Kidney epithelial cell (primary cell): ENCODE measurements around the gene TENM3. TPM values are rescaled to one million over a fixed set of nuclear protein-coding genes. Genes with fewer than 3 reads are reported as not detected.

Experiments used
- DNase-seq: peaks from one replicate; pipeline ENCODE4 v3.0.0-alpha.2; 2010; ENCODE audit warnings: low read depth
- H3K27me3 ChIP-seq: 2 replicates; pipeline ENCODE4 v1.6.0; 2011; ENCODE audit warnings: low read length; ENCODE audit not compliant: control insufficient read depth, insufficient read depth
- H3K36me3 ChIP-seq: 2 replicates; pipeline ENCODE4 v1.5.1; 2011; ENCODE audit warnings: low read length; ENCODE audit not compliant: control insufficient read depth, insufficient read depth
- H3K4me3 ChIP-seq: 2 replicates; pipeline ENCODE4 v1.5.1; 2011; ENCODE audit warnings: low read depth, mild to moderate bottlenecking, control low read depth, low read length
- CTCF ChIP-seq: IDR thresholded peaks from 2 replicates; pipeline ENCODE4 v1.5.1; 2011; ENCODE audit warnings: mild to moderate bottlenecking, moderate library complexity, low read length, control low read depth, inconsistent platforms; ENCODE audit not compliant: insufficient read depth, poor library complexity, severe bottlenecking
- total RNA-seq: library from RNA; depleted of rRNA; stranded (reverse); fragments of >200 nt; gene quantifications from 2 replicates; pipeline ENCODE4 v1.2.3, GENCODE V29; 2015

TENM3 gene
- total RNA-seq, 1 donor from 2014 or later, result 11.2 TPM

DNA sequence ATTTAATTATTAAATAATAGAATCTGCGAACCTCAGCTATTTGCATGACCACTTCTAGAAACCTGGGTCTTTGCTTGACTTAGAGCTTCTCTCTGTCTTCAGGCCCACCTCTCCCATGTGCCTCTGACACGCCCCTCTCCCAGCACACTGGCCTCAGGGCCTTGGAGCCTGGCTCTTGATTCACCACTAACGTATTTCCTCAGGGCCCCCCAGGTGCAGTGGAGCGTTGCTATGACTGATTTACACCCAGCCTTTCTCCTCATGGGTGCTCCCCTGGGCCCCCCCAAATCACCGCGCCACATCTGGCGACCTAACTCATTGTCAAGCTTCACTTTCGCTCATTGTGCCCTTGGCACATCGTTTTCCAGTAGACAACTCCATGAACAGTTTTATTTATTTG lies 37.9 kb upstream of the TENM3 start:
- no peak for TF ChIP-seq CTCF
- H3K4me3 ChIP-seq, result no peak overlapping the region
- no peaks in the 10 kb centered on the region for H3K27me3 ChIP-seq
- H3K36me3 ChIP-seq, result no peaks in the 10 kb centered on the region
- no peak for DNase-seq

GRCh38 chr4:182206266-182206665 lies 36.9 kb upstream of the TENM3 start:
- no peak for TF ChIP-seq CTCF
- no peak for DNase-seq
- Histone ChIP-seq H3K27me3 (no peaks in the 10 kb centered on the region), H3K36me3 (no peaks in the 10 kb centered on the region), H3K4me3 (no peak overlapping the region)

GRCh38 chr4:182206916-182207315 lies 36.3 kb upstream of the TENM3 start:
- Histone ChIP-seq H3K27me3 (no peaks in the 10 kb centered on the region), H3K4me3 (no peak overlapping the region), H3K36me3 (no peaks in the 10 kb centered on the region)
- TF ChIP-seq CTCF, result no peak
- no peak for DNase-seq

GRCh38 chr4:182207830-182208396 lies 35.3 kb upstream of the TENM3 start:
- no peaks in the 10 kb centered on the region for H3K36me3 ChIP-seq
- TF ChIP-seq CTCF, result no peak
- no peak overlapping the region for H3K4me3 ChIP-seq
- no peaks in the 10 kb centered on the region for H3K27me3 ChIP-seq
- DNase-seq, result peak; percentile 81

DNA sequence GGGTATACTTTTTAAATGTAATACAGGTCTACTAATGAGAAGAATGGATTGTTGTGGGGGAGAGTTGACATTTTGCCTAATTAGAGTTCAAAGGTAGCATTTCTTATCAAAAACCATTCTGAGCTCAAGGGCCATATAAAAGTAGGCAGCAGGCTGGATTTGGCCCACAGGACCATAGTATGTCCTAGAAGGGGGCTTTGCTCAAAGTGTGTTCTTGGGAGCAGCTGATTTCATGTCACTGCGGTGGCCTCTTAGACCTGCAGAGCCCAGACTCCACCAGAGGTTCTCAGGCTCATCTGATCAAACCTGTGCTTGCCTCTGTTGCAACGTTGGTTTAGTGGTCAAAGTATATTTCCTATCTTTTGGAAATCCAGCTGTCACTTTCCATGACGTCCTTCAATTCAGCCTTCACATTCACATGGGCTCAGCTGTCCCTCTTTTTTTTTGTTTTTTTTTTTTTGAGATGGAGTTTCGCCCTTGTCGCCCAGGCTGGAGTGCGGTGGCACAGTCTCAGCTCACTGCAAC lies 34.6 kb upstream of the TENM3 start:
- H3K27me3 ChIP-seq, result no peaks in the 10 kb centered on the region
- no peaks in the 10 kb centered on the region for H3K36me3 ChIP-seq
- no peak overlapping the region for H3K4me3 ChIP-seq
- no peak for DNase-seq
- TF ChIP-seq CTCF, result no peak

DNA sequence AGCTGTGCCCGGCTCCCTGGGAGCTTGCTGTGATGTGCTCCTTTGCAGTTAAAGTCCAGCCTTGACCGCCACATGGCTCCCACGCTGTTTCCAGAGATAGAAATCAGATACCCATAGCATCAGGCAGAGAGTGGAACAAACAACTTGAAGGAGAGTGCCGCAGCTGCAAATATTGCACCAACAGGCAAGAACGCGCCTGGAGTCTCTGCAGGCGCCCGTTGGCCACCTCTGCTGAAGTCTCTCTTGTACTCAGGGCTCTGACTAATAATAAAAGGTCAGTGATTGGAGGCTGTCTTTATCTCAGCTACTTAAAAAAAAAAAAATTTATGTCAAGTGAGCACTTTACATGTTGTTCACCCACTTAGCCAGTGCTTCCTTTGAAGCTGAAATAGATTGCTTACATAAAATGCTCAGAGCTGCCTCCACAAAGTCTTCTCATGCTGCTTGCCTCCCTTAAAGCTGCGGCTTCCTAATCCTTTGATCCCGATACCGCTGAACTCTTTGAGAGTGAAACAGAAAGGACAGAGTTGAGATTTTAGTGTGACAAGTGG lies 30.9 kb upstream of the TENM3 start:
- no peak for DNase-seq
- Histone ChIP-seq H3K4me3 (no peak overlapping the region), H3K36me3 (no peaks in the 10 kb centered on the region), H3K27me3 (no peaks in the 10 kb centered on the region)
- no peak for TF ChIP-seq CTCF
